HG03342 (cell line): ENCODE results near the gene TMEM106C.

Experiments used
- ATAC-seq: cut with Tn5 transposase; IDR thresholded peaks from one replicate; pipeline ENCODE4 v1.9.1; 2021; ENCODE audit warnings: mild to moderate bottlenecking, moderate library complexity; ENCODE audit not compliant: unreplicated experiment

Gene TMEM106C

GRCh38 chr12:47963340-47964040, at the start of gene TMEM106C:
TMEM106C (plus strand) TSS chr12:47963596; CDS start chr12:47964237, 641 bp downstream.
- peak; percentile 93 for ATAC-seq

- ATAC-seq: no peak
These were observed 42.5 kb upstream of the TMEM106C start for GRCh38 chr12:47920913-47921312.

GRCh38 chr12:47921907-47922306, 41.5 kb upstream of the TMEM106C start:
- no peak for ATAC-seq

GRCh38 chr12:47927346-47927745, 36.0 kb upstream of the TMEM106C start:
- ATAC-seq: no peak

GRCh38 chr12:47930634-47931033, 32.8 kb upstream of the TMEM106C start:
- ATAC-seq: no peak

GRCh38 chr12:47931187-47931586, 32.2 kb upstream of the TMEM106C start:
- no peak for ATAC-seq

GRCh38 chr12:47935184-47935583, 28.2 kb upstream of the TMEM106C start:
- no peak for ATAC-seq

- no peak for ATAC-seq
These were observed 25.3 kb upstream of the TMEM106C start for GRCh38 chr12:47938093-47938492.

- ATAC-seq: no peak
These were observed 24.8 kb upstream of the TMEM106C start for GRCh38 chr12:47938594-47938993.

GRCh38 chr12:47939009-47939601, 24.3 kb upstream of the TMEM106C start:
- ATAC-seq: no peak

GRCh38 chr12:47940773-47941474, 22.5 kb upstream of the TMEM106C start:
- ATAC-seq: no peak

- no peak for ATAC-seq
These were observed 22.0 kb upstream of the TMEM106C start for GRCh38 chr12:47941475-47941780.

- ATAC-seq: no peak
These were observed 21.4 kb upstream of the TMEM106C start for GRCh38 chr12:47941871-47942613.

GRCh38 chr12:47942614-47943225, 20.7 kb upstream of the TMEM106C start:
- no peak for ATAC-seq

GRCh38 chr12:47943623-47944340, 19.6 kb upstream of the TMEM106C start:
- ATAC-seq: no peak

GRCh38 chr12:47944685-47945340, 18.6 kb upstream of the TMEM106C start:
- no peak for ATAC-seq

GRCh38 chr12:47945341-47945728, 18.1 kb upstream of the TMEM106C start:
- ATAC-seq: no peak

GRCh38 chr12:47946413-47947323, 16.7 kb upstream of the TMEM106C start:
- no peak for ATAC-seq

GRCh38 chr12:47947341-47947740, 16.1 kb upstream of the TMEM106C start:
- ATAC-seq: no peak
